GM12873 (cell line): Measurements from ENCODE around the gene CCDC197.

Experiments used
- CTCF ChIP-seq: IDR thresholded peaks from 2 replicates; pipeline ENCODE4 v1.5.1; 2012; ENCODE audit warnings: low read depth, mild to moderate bottlenecking, moderate library complexity, low read length, control low read depth; ENCODE audit not compliant: insufficient read depth; ENCODE audit errors: missing control alignments

CCDC197 gene

GRCh38 chr14:94005324-94006073 is 8.4 kb downstream of the CCDC197 start:
- peak; percentile 70 for TF ChIP-seq CTCF

DNA sequence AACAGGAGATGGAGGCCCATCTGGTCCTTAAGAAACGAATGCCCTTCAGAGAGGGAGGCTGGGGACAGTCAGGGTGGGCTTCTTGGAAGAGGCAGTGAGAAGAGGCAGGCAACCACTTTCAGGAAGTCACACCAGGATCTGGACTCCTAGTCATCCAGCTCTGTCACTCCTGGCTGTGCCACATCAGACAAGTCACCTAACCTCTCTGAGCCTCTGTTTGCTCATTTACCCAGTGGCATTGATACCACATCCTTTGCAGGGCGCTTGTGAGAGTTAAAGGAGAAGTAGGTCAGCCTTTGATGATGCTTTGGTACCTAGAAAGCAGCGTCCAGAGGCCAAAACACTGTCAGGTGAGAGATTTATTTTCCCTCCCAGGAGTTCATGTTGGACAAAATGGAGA is 11.1 kb downstream of the CCDC197 start:
- TF ChIP-seq CTCF, result no peak

- no peak for TF ChIP-seq CTCF
Observed at GRCh38 chr14:94009767-94010166, 12.7 kb downstream of the CCDC197 start.

DNA sequence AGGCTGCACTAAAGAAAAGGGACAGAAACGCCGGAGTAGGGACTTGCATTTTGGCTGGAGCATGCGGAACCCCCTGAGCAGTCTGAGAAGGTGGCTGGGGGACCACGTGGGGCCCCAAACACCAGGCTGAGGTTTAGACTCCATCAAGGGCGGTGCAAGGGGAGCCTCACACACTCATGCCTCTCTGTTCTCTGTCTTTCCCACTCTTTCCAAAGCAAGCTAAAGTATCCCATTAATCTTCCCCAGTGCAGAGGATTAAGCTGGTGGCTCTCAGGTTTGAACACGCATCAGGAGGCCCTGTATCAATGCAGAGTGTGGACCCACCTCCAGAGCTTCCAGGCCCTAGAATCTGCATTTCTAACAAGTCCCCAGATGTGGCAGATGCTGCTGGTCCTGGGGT is 13.5 kb downstream of the CCDC197 start:
- no peak for TF ChIP-seq CTCF

- TF ChIP-seq CTCF, result no peak
Observed at GRCh38 chr14:94011795-94012194, 14.7 kb downstream of the CCDC197 start.

- TF ChIP-seq CTCF, result no peak
Observed at GRCh38 chr14:94014382-94014781, 17.3 kb downstream of the CCDC197 start.

GRCh38 chr14:94015223-94015622 is 18.1 kb downstream of the CCDC197 start:
- TF ChIP-seq CTCF, result peak; percentile 27
